Erythroblast (primary cell): ENCODE results near the gene ASB7.

Experiments used
- GATA1 ChIP-seq: IDR thresholded peaks from 2 replicates; pipeline ENCODE4 v1.6.1; 2011; ENCODE audit warnings: low read depth, mild to moderate bottlenecking, control low read depth, low read length, moderate library complexity
- POLR2A ChIP-seq: IDR thresholded peaks from 2 replicates; pipeline ENCODE4 v1.6.1; 2011; ENCODE audit warnings: mild to moderate bottlenecking, low read length

- TF ChIP-seq POLR2A (no peak), GATA1 (no peak)
Measured at GRCh38 chr15:100667405-100668347, 65.3 kb downstream of the ASB7 start.
